K562 (cell line): ENCODE data around the gene CBFA2T2. TPM values are rescaled to one million over a fixed set of nuclear protein-coding genes. Genes with fewer than 3 reads are reported as not detected.
"Not testable (repeated sequence)": the region's sequence is repeated elsewhere in the genome, so short reads cannot be mapped to it uniquely, and the experiment has no call there.

Experiments
- ATAC-seq: fragments of 200-7000 bp; cut with Tn5 transposase; 3 replicates; pipeline ENCODE4 v1.9.1; 2020; ENCODE audit warnings: moderate library complexity
- BruUV-seq: library from RNA; stranded (reverse); fragments of 400-500 nt; replicated peaks from 2 replicates; lab custom pipeline; 2021; lab: Mats Ljungman, UMichigan
- CTCF ChIA-PET: fragments of 300-600 bp; formaldehyde crosslinking; extraction: SDS; loops from one replicate; lab custom pipeline; 2021; ENCODE audit warnings: low intra/inter-chr PET ratio; lab: Yijun Ruan, JAX
- POLR2A ChIA-PET: fragments of 300-600, 350-650 bp; sonication (Branson Sonifier 250); formaldehyde crosslinking; extraction: SDS; loops from one replicate; lab custom pipeline; 2021; ENCODE audit warnings: antibody characterized with exemption, inconsistent platforms; lab: Yijun Ruan, JAX
- DNase-seq, 4 experiments: peaks; one replicate each; pipeline versions ENCODE4 v3.0.0 to v3.0.0-alpha.2; 2011 to 2018; ENCODE audit warnings: low spot score in 3 of 4, mixed read lengths in 3 of 4; ENCODE audit errors: extremely low read depth in 1 of 4
- FAIRE-seq: peaks from 2 replicates; lab custom pipeline; 2011; peaks lifted over from hg19 to GRCh38; lab: Jason Lieb, UNC
- H2AFZ ChIP-seq: 2 replicates; pipeline ENCODE4 v1.6.0; 2011; ENCODE audit warnings: low read depth, low read length, control low read depth, inconsistent platforms
- H3K27ac ChIP-seq: fragments of 200-600 bp; 3 replicates; pipeline ENCODE4 v1.8.0; 2011; ENCODE audit warnings: low read depth, mild to moderate bottlenecking, control low read depth, inconsistent platforms, low read length, moderate library complexity, mixed read lengths; ENCODE audit errors: extremely low read depth
- H3K27me3 ChIP-seq, 2 experiments: fragments of 300-600 bp in 1 of 2; 2 replicates in 1 of 2; 3 replicates in 1 of 2; pipeline versions ENCODE4 v1.6.0 to v1.8.0; 2011; ENCODE audit warnings: inconsistent platforms in 2 of 2, low read length in 2 of 2, mild to moderate bottlenecking in 1 of 2, mixed read lengths in 1 of 2, moderate library complexity in 1 of 2; ENCODE audit not compliant: control insufficient read depth in 2 of 2, insufficient read depth in 2 of 2
- H3K36me3 ChIP-seq: fragments of 300-600 bp; 3 replicates; pipeline ENCODE4 v1.8.0; 2011; ENCODE audit warnings: mild to moderate bottlenecking, low read length, inconsistent platforms; ENCODE audit not compliant: control insufficient read depth, insufficient read depth
- H3K4me1 ChIP-seq, 2 experiments: fragments of 200-600 bp in 1 of 2; replicated peaks in 1 of 2; 2 replicates in 1 of 2; 3 replicates in 1 of 2; pipeline versions ENCODE4 v1.5.1 to v1.8.0; 2011; ENCODE audit warnings: inconsistent platforms in 2 of 2, low read length in 2 of 2, mild to moderate bottlenecking in 1 of 2, mixed read lengths in 1 of 2, moderate library complexity in 1 of 2; ENCODE audit not compliant: control insufficient read depth in 2 of 2, insufficient read depth in 2 of 2
- H3K4me2 ChIP-seq: 2 replicates; pipeline ENCODE4 v1.6.1; 2011; ENCODE audit warnings: low read length, control low read depth, inconsistent platforms, mixed read lengths; ENCODE audit not compliant: insufficient read depth
- H3K4me3 ChIP-seq: fragments of 200-600 bp; sonication (generic), shearing (Covaris generic); 2 replicates; pipeline ENCODE4 v1.5.1; 2016; ENCODE audit warnings: control low read depth, inconsistent platforms
- H3K79me2 ChIP-seq: fragments of 200-600 bp; 3 replicates; pipeline ENCODE4 v1.8.0; 2011; ENCODE audit warnings: low read length, inconsistent platforms; ENCODE audit not compliant: control insufficient read depth, insufficient read depth
- H3K9ac ChIP-seq, 2 experiments: 2 replicates each; pipeline versions ENCODE4 v1.6.0 to v1.6.1; 2011; ENCODE audit warnings: low read depth in 2 of 2, low read length in 2 of 2, control low read depth in 1 of 2, inconsistent platforms in 1 of 2, mild to moderate bottlenecking in 1 of 2, mixed read lengths in 1 of 2; ENCODE audit not compliant: insufficient read depth in 1 of 2
- H3K9me1 ChIP-seq: one replicate; pipeline ENCODE4 v1.6.0; 2011; ENCODE audit warnings: inconsistent platforms, mild to moderate bottlenecking, low read length, moderate library complexity; ENCODE audit not compliant: control insufficient read depth, insufficient read depth
- H3K9me3 ChIP-seq: replicated peaks from 2 replicates; pipeline ENCODE4 v1.5.1; 2011; ENCODE audit warnings: low read depth, low read length, inconsistent platforms; ENCODE audit not compliant: control insufficient read depth, insufficient read depth
- H4K20me1 ChIP-seq: replicated peaks from 2 replicates; pipeline ENCODE4 v1.6.1; 2011; ENCODE audit warnings: low read length, inconsistent platforms, mixed read lengths; ENCODE audit not compliant: control insufficient read depth, insufficient read depth
- WGBS: fragments of 100-300 bp; shearing (Covaris generic); methylation state at CpG from one replicate; pipeline ENCODE4 v1.1.6; 2016; ENCODE audit warnings: low coverage, mixed read lengths; ENCODE audit not compliant: insufficient coverage; ENCODE audit errors: missing lambda C conversion rate; 5-methylcytosine and 5-hydroxymethylcytosine counted together
- in situ Hi-C: fragments of 300-500 bp; cut with MboI; formaldehyde crosslinking; loops from 4 replicates; pipeline ENCODE4 v1.15.0; 2018; ENCODE audit warnings: inconsistent platforms, mixed read lengths
- intact Hi-C: fragments of 100-400 bp; cut with micrococcal nuclease; formaldehyde crosslinking; loops from 2 replicates; pipeline ENCODE4 v1.14.2; 2022
- polyA plus RNA-seq, 8 experiments: library from polyadenylated mRNA; depleted of rRNA in 4 of 8; stranded (reverse) in 5 of 8; unstranded in 3 of 8; fragments of >200 nt; fragmentation: Nextera tagmentation in 2 of 8; fragmentation: Illumina TruSeq in 1 of 8; extraction: Ambion mirVana in 2 of 8; extraction: Trizol in 1 of 8; gene quantifications; 2 replicates each; pipeline versions ENCODE4 v1.2.1 to v1.2.3, GENCODE V29; 2011 to 2014; ENCODE audit warnings: inconsistent platforms in 1 of 8, missing spikeins in 1 of 8
- total RNA-seq, 7 experiments: library from RNA; depleted of rRNA in 6 of 7; stranded (reverse); fragments of >200 nt in 6 of 7; fragmentation: Illumina TruSeq in 2 of 7; extraction: Trizol in 2 of 7; gene quantifications; 2 replicates each; pipeline versions ENCODE4 v1.2.1 to v1.2.3, GENCODE V29; 2011 to 2021; ENCODE audit warnings: low replicate concordance in 1 of 7
- TF ChIP-seq, protein P1 (sequence below): sonication (generic); formaldehyde crosslinking; IDR thresholded peaks from 2 replicates; pipeline ENCODE4 v1.8.0; 2022; ENCODE audit warnings: mild to moderate bottlenecking, missing genetic modification reagents

Gene CBFA2T2
- total and polyA plus RNA-seq, 9 of the 15 experiments (the other 6 are each of a cell fraction or from before 2014, with no cell fraction given), result 0.27 to 9.6 (median 5.8) TPM

DNA sequence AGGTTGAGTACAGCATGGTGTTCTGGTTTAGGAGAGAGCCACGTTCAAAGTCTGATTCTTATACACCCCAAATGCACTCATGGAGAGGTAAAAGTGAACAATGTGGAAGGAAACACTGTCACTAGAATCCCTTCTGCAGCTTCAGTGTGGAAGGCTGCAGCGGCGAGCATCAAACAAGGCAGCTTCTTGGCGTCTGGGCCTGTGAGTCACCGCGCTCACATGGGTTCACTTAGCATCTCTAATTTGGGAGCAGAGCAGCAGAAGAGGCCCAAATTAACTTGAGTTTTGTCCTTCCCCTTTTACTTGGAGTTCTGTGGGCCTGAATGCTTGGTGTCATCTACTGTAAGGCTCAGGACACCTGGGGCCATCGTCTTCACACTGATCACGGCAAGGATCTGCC lies 207.2 kb downstream of the CBFA2T2 start (continued):
- TF ChIP-seq, protein P1, sequence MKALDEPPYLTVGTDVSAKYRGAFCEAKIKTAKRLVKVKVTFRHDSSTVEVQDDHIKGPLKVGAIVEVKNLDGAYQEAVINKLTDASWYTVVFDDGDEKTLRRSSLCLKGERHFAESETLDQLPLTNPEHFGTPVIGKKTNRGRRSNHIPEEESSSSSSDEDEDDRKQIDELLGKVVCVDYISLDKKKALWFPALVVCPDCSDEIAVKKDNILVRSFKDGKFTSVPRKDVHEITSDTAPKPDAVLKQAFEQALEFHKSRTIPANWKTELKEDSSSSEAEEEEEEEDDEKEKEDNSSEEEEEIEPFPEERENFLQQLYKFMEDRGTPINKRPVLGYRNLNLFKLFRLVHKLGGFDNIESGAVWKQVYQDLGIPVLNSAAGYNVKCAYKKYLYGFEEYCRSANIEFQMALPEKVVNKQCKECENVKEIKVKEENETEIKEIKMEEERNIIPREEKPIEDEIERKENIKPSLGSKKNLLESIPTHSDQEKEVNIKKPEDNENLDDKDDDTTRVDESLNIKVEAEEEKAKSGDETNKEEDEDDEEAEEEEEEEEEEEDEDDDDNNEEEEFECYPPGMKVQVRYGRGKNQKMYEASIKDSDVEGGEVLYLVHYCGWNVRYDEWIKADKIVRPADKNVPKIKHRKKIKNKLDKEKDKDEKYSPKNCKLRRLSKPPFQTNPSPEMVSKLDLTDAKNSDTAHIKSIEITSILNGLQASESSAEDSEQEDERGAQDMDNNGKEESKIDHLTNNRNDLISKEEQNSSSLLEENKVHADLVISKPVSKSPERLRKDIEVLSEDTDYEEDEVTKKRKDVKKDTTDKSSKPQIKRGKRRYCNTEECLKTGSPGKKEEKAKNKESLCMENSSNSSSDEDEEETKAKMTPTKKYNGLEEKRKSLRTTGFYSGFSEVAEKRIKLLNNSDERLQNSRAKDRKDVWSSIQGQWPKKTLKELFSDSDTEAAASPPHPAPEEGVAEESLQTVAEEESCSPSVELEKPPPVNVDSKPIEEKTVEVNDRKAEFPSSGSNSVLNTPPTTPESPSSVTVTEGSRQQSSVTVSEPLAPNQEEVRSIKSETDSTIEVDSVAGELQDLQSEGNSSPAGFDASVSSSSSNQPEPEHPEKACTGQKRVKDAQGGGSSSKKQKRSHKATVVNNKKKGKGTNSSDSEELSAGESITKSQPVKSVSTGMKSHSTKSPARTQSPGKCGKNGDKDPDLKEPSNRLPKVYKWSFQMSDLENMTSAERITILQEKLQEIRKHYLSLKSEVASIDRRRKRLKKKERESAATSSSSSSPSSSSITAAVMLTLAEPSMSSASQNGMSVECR (CRISPR knock-in tag), result no peak

DNA sequence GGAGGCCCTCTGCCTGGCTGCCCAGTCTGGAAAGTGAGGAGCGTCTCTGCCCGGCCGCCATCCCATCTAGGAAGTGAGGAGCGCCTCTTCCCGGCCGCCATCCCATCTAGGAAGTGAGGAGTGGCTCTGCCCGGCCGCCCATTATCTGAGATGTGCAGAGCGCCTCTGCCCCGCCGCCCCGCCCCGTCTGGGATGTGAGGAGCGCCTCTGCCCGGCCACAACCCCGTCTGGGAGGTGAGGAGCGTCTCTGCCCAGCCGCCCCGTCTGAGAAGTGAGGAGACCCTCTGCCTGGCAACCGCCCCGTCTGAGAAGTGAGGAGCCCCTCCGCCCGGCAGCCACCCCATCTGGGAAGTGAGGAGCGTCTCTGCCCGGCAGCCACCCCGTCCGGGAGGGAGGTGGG lies 209.1 kb downstream of the CBFA2T2 start:
- POLR2A ChIA-PET, H3K27me3 ChIP-seq, H3K79me2 ChIP-seq, H3K27ac ChIP-seq, DNase-seq, intact Hi-C loops, H3K9me3 ChIP-seq, H3K36me3 ChIP-seq, in situ Hi-C loops, H3K9me1 ChIP-seq, BruUV-seq, H3K4me3 ChIP-seq, FAIRE-seq, H3K4me1 ChIP-seq, H3K4me2 ChIP-seq, H3K9ac ChIP-seq, H2AFZ ChIP-seq, H4K20me1 ChIP-seq, ATAC-seq: not testable (repeated sequence)
- CTCF ChIA-PET, result interaction anchor here (0.7 kb wide), 1 partner anchor 33 kb away, joined by 3 read pairs; no protein-coding TSS in a partner anchor
- 33% methylated on average over 14 of the region's 27 CpGs for WGBS

Other genes with a start within 250 kb of the CBFA2T2 start
Only the 7 nearest of the 9 such genes appear.
- gene BPIFB1, start 206.9 kb upstream of the CBFA2T2 start, total RNA-seq (2014; rRNA removed), result not detected in 2 replicates
- not detected in 2 replicates for gene BPIFB1, start 206.9 kb upstream of the CBFA2T2 start, total RNA-seq (2014; rRNA removed; fragmentation: Illumina TruSeq; extraction: Trizol)
- not detected in 2 replicates for gene BPIFB1, start 206.9 kb upstream of the CBFA2T2 start, total RNA-seq (2015; rRNA removed; fragmentation: Illumina TruSeq; extraction: Trizol)
- 0.11 TPM in 1 of 2 replicates, not detected in the other for gene BPIFB1, start 206.9 kb upstream of the CBFA2T2 start, total RNA-seq (2021)
- gene BPIFB1, start 206.9 kb upstream of the CBFA2T2 start, polyA plus RNA-seq (2011; rRNA removed), result not detected in 2 replicates
- not detected in 2 replicates for gene BPIFB1, start 206.9 kb upstream of the CBFA2T2 start, polyA plus RNA-seq (2014; fragmentation: Illumina TruSeq; extraction: Trizol)
- gene BPIFB1, start 206.9 kb upstream of the CBFA2T2 start, polyA plus RNA-seq (2014; fragmentation: Nextera tagmentation; extraction: Ambion mirVana), result not detected
- not detected in 2 replicates for gene BPIFB1, start 206.9 kb upstream of the CBFA2T2 start, polyA plus RNA-seq (2014; rRNA removed)
- gene CDK5RAP1, start 88.6 kb upstream of the CBFA2T2 start, total RNA-seq (2014; rRNA removed), result 41.6 and 48.0 TPM in 2 replicates
- 62.9 and 66.0 TPM in 2 replicates for gene CDK5RAP1, start 88.6 kb upstream of the CBFA2T2 start, total RNA-seq (2014; rRNA removed; fragmentation: Illumina TruSeq; extraction: Trizol)
- gene CDK5RAP1, start 88.6 kb upstream of the CBFA2T2 start, total RNA-seq (2015; rRNA removed; fragmentation: Illumina TruSeq; extraction: Trizol), result 53.9 and 58.3 TPM in 2 replicates
- 51.6 and 53.5 TPM in 2 replicates for gene CDK5RAP1, start 88.6 kb upstream of the CBFA2T2 start, total RNA-seq (2021)
- 51.9 and 54.5 TPM in 2 replicates for gene CDK5RAP1, start 88.6 kb upstream of the CBFA2T2 start, polyA plus RNA-seq (2011; rRNA removed)
- 67.1 and 69.4 TPM in 2 replicates for gene CDK5RAP1, start 88.6 kb upstream of the CBFA2T2 start, polyA plus RNA-seq (2014; fragmentation: Illumina TruSeq; extraction: Trizol)
- 100 to 1,000 TPM; 116 to 127 TPM for gene CDK5RAP1, start 88.6 kb upstream of the CBFA2T2 start, polyA plus RNA-seq (2014; fragmentation: Nextera tagmentation; extraction: Ambion mirVana)
- gene CDK5RAP1, start 88.6 kb upstream of the CBFA2T2 start, polyA plus RNA-seq (2014; rRNA removed), result 46.4 and 50.5 TPM in 2 replicates
- gene SNTA1, start 46.3 kb upstream of the CBFA2T2 start, total RNA-seq (2014; rRNA removed), result 40.8 and 50.9 TPM in 2 replicates
- 9.1 and 9.8 TPM in 2 replicates for gene SNTA1, start 46.3 kb upstream of the CBFA2T2 start, total RNA-seq (2014; rRNA removed; fragmentation: Illumina TruSeq; extraction: Trizol)
- 19.6 and 20.3 TPM in 2 replicates for gene SNTA1, start 46.3 kb upstream of the CBFA2T2 start, total RNA-seq (2015; rRNA removed; fragmentation: Illumina TruSeq; extraction: Trizol)
- gene SNTA1, start 46.3 kb upstream of the CBFA2T2 start, total RNA-seq (2021), result 35.3 and 35.4 TPM in 2 replicates
- gene SNTA1, start 46.3 kb upstream of the CBFA2T2 start, polyA plus RNA-seq (2011; rRNA removed), result 20.2 and 22.1 TPM in 2 replicates
- 21.2 and 23.5 TPM in 2 replicates for gene SNTA1, start 46.3 kb upstream of the CBFA2T2 start, polyA plus RNA-seq (2014; fragmentation: Illumina TruSeq; extraction: Trizol)
- 1 to 10 TPM; 1.2 to 2.0 TPM for gene SNTA1, start 46.3 kb upstream of the CBFA2T2 start, polyA plus RNA-seq (2014; fragmentation: Nextera tagmentation; extraction: Ambion mirVana)
- gene SNTA1, start 46.3 kb upstream of the CBFA2T2 start, polyA plus RNA-seq (2014; rRNA removed), result 30.7 and 32.9 TPM in 2 replicates
- 0.16 TPM in 1 of 2 replicates, not detected in the other for gene C20orf144, start 172.2 kb downstream of the CBFA2T2 start, total RNA-seq (2014; rRNA removed)
- gene C20orf144, start 172.2 kb downstream of the CBFA2T2 start, total RNA-seq (2014; rRNA removed; fragmentation: Illumina TruSeq; extraction: Trizol), result 0.11 and 0.16 TPM in 2 replicates
- gene C20orf144, start 172.2 kb downstream of the CBFA2T2 start, total RNA-seq (2015; rRNA removed; fragmentation: Illumina TruSeq; extraction: Trizol), result 0.11 and 0.23 TPM in 2 replicates
- gene C20orf144, start 172.2 kb downstream of the CBFA2T2 start, total RNA-seq (2021), result 0.11 and 0.16 TPM in 2 replicates
- 0.10 and 0.11 TPM in 2 replicates for gene C20orf144, start 172.2 kb downstream of the CBFA2T2 start, polyA plus RNA-seq (2011; rRNA removed)
- 0.12 and 0.22 TPM in 2 replicates for gene C20orf144, start 172.2 kb downstream of the CBFA2T2 start, polyA plus RNA-seq (2014; fragmentation: Illumina TruSeq; extraction: Trizol)
- gene C20orf144, start 172.2 kb downstream of the CBFA2T2 start, polyA plus RNA-seq (2014; fragmentation: Nextera tagmentation; extraction: Ambion mirVana), result under 1 TPM in 1 of 2 experiments, not detected in 1; 0.04 TPM
- 0.16 and 0.23 TPM in 2 replicates for gene C20orf144, start 172.2 kb downstream of the CBFA2T2 start, polyA plus RNA-seq (2014; rRNA removed)
- gene ACTL10, start 176.8 kb downstream of the CBFA2T2 start, total RNA-seq (2014; rRNA removed), result 0.14 TPM in 1 of 2 replicates, not detected in the other
- not detected in 2 replicates for gene ACTL10, start 176.8 kb downstream of the CBFA2T2 start, total RNA-seq (2014; rRNA removed; fragmentation: Illumina TruSeq; extraction: Trizol)
- gene ACTL10, start 176.8 kb downstream of the CBFA2T2 start, total RNA-seq (2015; rRNA removed; fragmentation: Illumina TruSeq; extraction: Trizol), result not detected in 2 replicates
- gene ACTL10, start 176.8 kb downstream of the CBFA2T2 start, total RNA-seq (2021), result 0.11 TPM in 1 of 2 replicates, not detected in the other
- gene ACTL10, start 176.8 kb downstream of the CBFA2T2 start, polyA plus RNA-seq (2011; rRNA removed), result not detected in 2 replicates
- gene ACTL10, start 176.8 kb downstream of the CBFA2T2 start, polyA plus RNA-seq (2014; fragmentation: Illumina TruSeq; extraction: Trizol), result not detected in 2 replicates
- not detected for gene ACTL10, start 176.8 kb downstream of the CBFA2T2 start, polyA plus RNA-seq (2014; fragmentation: Nextera tagmentation; extraction: Ambion mirVana)
- gene ACTL10, start 176.8 kb downstream of the CBFA2T2 start, polyA plus RNA-seq (2014; rRNA removed), result 0.07 and 0.13 TPM in 2 replicates
- gene NECAB3, start 184.3 kb downstream of the CBFA2T2 start, total RNA-seq (2014; rRNA removed), result 52.0 and 74.0 TPM in 2 replicates
- 16.0 and 17.8 TPM in 2 replicates for gene NECAB3, start 184.3 kb downstream of the CBFA2T2 start, total RNA-seq (2014; rRNA removed; fragmentation: Illumina TruSeq; extraction: Trizol)
- 31.5 and 36.5 TPM in 2 replicates for gene NECAB3, start 184.3 kb downstream of the CBFA2T2 start, total RNA-seq (2015; rRNA removed; fragmentation: Illumina TruSeq; extraction: Trizol)
- gene NECAB3, start 184.3 kb downstream of the CBFA2T2 start, total RNA-seq (2021), result 57.1 and 57.8 TPM in 2 replicates
- gene NECAB3, start 184.3 kb downstream of the CBFA2T2 start, polyA plus RNA-seq (2011; rRNA removed), result 25.6 and 32.7 TPM in 2 replicates
- gene NECAB3, start 184.3 kb downstream of the CBFA2T2 start, polyA plus RNA-seq (2014; fragmentation: Illumina TruSeq; extraction: Trizol), result 35.8 and 37.6 TPM in 2 replicates
- 1 to 10 TPM in 1 of 2 experiments, under 1 TPM in 1; 0.94 to 1.9 TPM for gene NECAB3, start 184.3 kb downstream of the CBFA2T2 start, polyA plus RNA-seq (2014; fragmentation: Nextera tagmentation; extraction: Ambion mirVana)
- 63.3 and 67.6 TPM in 2 replicates for gene NECAB3, start 184.3 kb downstream of the CBFA2T2 start, polyA plus RNA-seq (2014; rRNA removed)
- gene E2F1, start 196.3 kb downstream of the CBFA2T2 start, total RNA-seq (2014; rRNA removed), result 17.3 and 23.4 TPM in 2 replicates
- gene E2F1, start 196.3 kb downstream of the CBFA2T2 start, total RNA-seq (2014; rRNA removed; fragmentation: Illumina TruSeq; extraction: Trizol), result 9.0 and 10.8 TPM in 2 replicates
- gene E2F1, start 196.3 kb downstream of the CBFA2T2 start, total RNA-seq (2015; rRNA removed; fragmentation: Illumina TruSeq; extraction: Trizol), result 14.9 and 15.3 TPM in 2 replicates
- gene E2F1, start 196.3 kb downstream of the CBFA2T2 start, total RNA-seq (2021), result 24.6 and 25.3 TPM in 2 replicates
- gene E2F1, start 196.3 kb downstream of the CBFA2T2 start, polyA plus RNA-seq (2011; rRNA removed), result 12.7 and 19.3 TPM in 2 replicates
- gene E2F1, start 196.3 kb downstream of the CBFA2T2 start, polyA plus RNA-seq (2014; fragmentation: Illumina TruSeq; extraction: Trizol), result 13.1 and 17.8 TPM in 2 replicates
- gene E2F1, start 196.3 kb downstream of the CBFA2T2 start, polyA plus RNA-seq (2014; fragmentation: Nextera tagmentation; extraction: Ambion mirVana), result under 1 TPM; 0.14 to 0.39 TPM
- gene E2F1, start 196.3 kb downstream of the CBFA2T2 start, polyA plus RNA-seq (2014; rRNA removed), result 28.9 and 30.6 TPM in 2 replicates